NCI-H2171 (cell line): ENCODE data around the gene CDK18.

Experiments used
- DNase-seq: peaks from one replicate; lab custom pipeline; 2025; lab: John Stamatoyannopoulos, UW

The CDK18 gene

GRCh38 chr1:205537386-205538018, 33.0 kb downstream of the CDK18 start:
- DNase-seq, result no peak

- no peak for DNase-seq
These were observed 33.9 kb downstream of the CDK18 start for GRCh38 chr1:205538235-205538840.

- no peak for DNase-seq
These were observed 36.9 kb downstream of the CDK18 start for GRCh38 chr1:205541161-205541886.

GRCh38 chr1:205542367-205542766, 37.9 kb downstream of the CDK18 start:
- DNase-seq, result no peak

- DNase-seq, result no peak
These were observed 39.2 kb downstream of the CDK18 start for GRCh38 chr1:205543351-205544301.

GRCh38 chr1:205545001-205545919, 40.8 kb downstream of the CDK18 start:
- no peak for DNase-seq

GRCh38 chr1:205545991-205546390, 41.5 kb downstream of the CDK18 start:
- no peak for DNase-seq

GRCh38 chr1:205546541-205546940, 42.1 kb downstream of the CDK18 start:
- DNase-seq, result no peak

GRCh38 chr1:205547936-205548827, 43.7 kb downstream of the CDK18 start:
- no peak for DNase-seq

GRCh38 chr1:205554026-205554811, 49.8 kb downstream of the CDK18 start:
- no peak for DNase-seq

- no peak for DNase-seq
These were observed 57.2 kb downstream of the CDK18 start for GRCh38 chr1:205561501-205562203.

- no peak for DNase-seq
These were observed 59.5 kb downstream of the CDK18 start for GRCh38 chr1:205563927-205564441.

GRCh38 chr1:205565799-205566198, 61.3 kb downstream of the CDK18 start:
- no peak for DNase-seq

- no peak for DNase-seq
These were observed 63.2 kb downstream of the CDK18 start for GRCh38 chr1:205567716-205568115.

GRCh38 chr1:205568135-205568468, 63.6 kb downstream of the CDK18 start:
- no peak for DNase-seq

GRCh38 chr1:205568469-205569361, 64.2 kb downstream of the CDK18 start:
- no peak for DNase-seq

- DNase-seq, result no peak
These were observed 65.1 kb downstream of the CDK18 start for GRCh38 chr1:205569411-205570172.
